ENCODE results near the gene KCTD6.
"Not testable (repeated sequence)": the region's sequence is repeated elsewhere in the genome, so short reads cannot be mapped to it uniquely, and the experiment has no call there.

- TF ChIP-seq CTCF, POLR2A (IDR thresholded peaks at IDR 0.05): not testable (repeated sequence)
These were observed 35.5 kb downstream of the KCTD6 start for GRCh38 chr3:58527440-58527839.

Measured in Peyer's patch (tissue), 4 donors.